ENCODE data around the gene HEG1. TPM values are rescaled to one million over a fixed set of nuclear protein-coding genes. Genes with fewer than 3 reads are reported as not detected.
A peak's percentile ranks its signal among the peaks of the same experiment; 100 is the strongest.

Gene HEG1
- total RNA-seq (2016; rRNA removed; fragmentation: Illumina TruSeq; extraction: Trizol) (9.7 and 10.7 TPM in 2 replicates), polyA plus RNA-seq (2011; rRNA removed) (11.6 and 18.2 TPM in 2 replicates), polyA minus RNA-seq (2011; rRNA and poly(A)+ RNA removed; ENCODE audit: low replicate concordance) (51.4 and 72.4 TPM in 2 replicates), Bru-seq, nascent RNA (percentile 85 among the genes with signal in this experiment), BruChase-seq, experiment 1, labeled RNA remaining after a 6-hour chase (percentile 86 among the genes with signal in this experiment), BruChase-seq, experiment 2, labeled RNA remaining after a 2-hour chase (percentile 80 among the genes with signal in this experiment)
- total RNA-seq (2016; cell fraction: cytosol; rRNA removed; fragmentation: Illumina TruSeq; extraction: Trizol; ENCODE audit: low read depth): 1.1 TPM in 2 replicates
- 6.8 and 9.0 TPM in 2 replicates for total RNA-seq (2016; cell fraction: insoluble cytoplasmic fraction; rRNA removed; fragmentation: Illumina TruSeq; extraction: Trizol)
- total RNA-seq (2016; cell fraction: membrane; rRNA removed; fragmentation: Illumina TruSeq; extraction: Trizol): 3.2 and 3.3 TPM in 2 replicates
- total RNA-seq (2016; cell fraction: nucleus; rRNA removed; fragmentation: Illumina TruSeq; extraction: Trizol): 17.3 and 19.4 TPM in 2 replicates
- 8.6 and 8.8 TPM in 2 replicates for polyA plus RNA-seq (2011; cell fraction: cytosol; rRNA removed)
- polyA plus RNA-seq (2011; cell fraction: nucleus; rRNA removed): 17.9 and 23.5 TPM in 2 replicates
- polyA plus RNA-seq (2012): 12.1 and 14.0 TPM in 2 replicates
- polyA plus RNA-seq (2016; cell fraction: cytosol; fragmentation: Illumina TruSeq; extraction: Trizol; ENCODE audit: low read depth): 0.46 and 0.52 TPM in 2 replicates
- 5.4 and 5.8 TPM in 2 replicates for polyA plus RNA-seq (2016; cell fraction: insoluble cytoplasmic fraction; fragmentation: Illumina TruSeq; extraction: Trizol; ENCODE audit: low read depth)
- 0.69 and 0.92 TPM in 2 replicates for polyA plus RNA-seq (2016; cell fraction: membrane; fragmentation: Illumina TruSeq; extraction: Trizol; ENCODE audit: low read depth)
- 14.9 and 16.7 TPM in 2 replicates for polyA plus RNA-seq (2016; cell fraction: nucleus; fragmentation: Illumina TruSeq; extraction: Trizol; ENCODE audit: insufficient read depth, low read depth)
- polyA minus RNA-seq (2011; cell fraction: cytosol; rRNA and poly(A)+ RNA removed): 23.5 and 27.8 TPM in 2 replicates
- 17.8 and 25.8 TPM in 2 replicates for polyA minus RNA-seq (2011; cell fraction: nucleus; rRNA and poly(A)+ RNA removed)
- long read RNA-seq, experiment 1, partial matches to known transcripts: 1 of 6 reads
- long read RNA-seq, experiment 1, other reads (novel, unspliced or antisense): 5 of 6 reads
- long read RNA-seq, experiment 2, partial matches to known transcripts: 3 of 31 reads
- long read RNA-seq, experiment 2, other reads (novel, unspliced or antisense): 28 of 31 reads

GRCh38 chr3:125055913-125056745, at the start of gene HEG1:
TSS of gene HEG1 (minus strand) at chr3:125055997. CDS start at chr3:125055890, 107 bp downstream.
- CTCF ChIA-PET (ENCODE audit: low intra/inter-chr PET ratio, low total read pairs): no interaction called here
- H3K9me3 ChIP-seq (ENCODE audit: low read length): no peaks in the 10 kb centered on the region
- peak within 1 kb of the TSS; percentile 79 to 92 (median 82) for H3K4me3 ChIP-seq (replicated peaks in 1 of 3; ENCODE audit: insufficient read depth in 1 of 3, low read depth in 2 of 3, low read length in 3 of 3)
- WGBS (ENCODE audit: low lambda C conversion rate): under 1% methylated on average over 22 of the region's 67 CpGs
- POLR2A ChIA-PET: interaction anchor here (0.6 to 1.2 kb wide), 2 partner anchors 52 to 141 kb away, joined by 3 read pairs; no protein-coding TSS in a partner anchor
- DNase-seq (ENCODE audit: low spot score) (peak; percentile 55), ATAC-seq (peak; percentile 74), FAIRE-seq (no peak)
- H3K27ac ChIP-seq (ENCODE audit: extremely low read length, insufficient read depth, low read length): peak within 1 kb of the TSS; percentile 69
- peaks cover 18% of the 10 kb centered on the region for H4K20me1 ChIP-seq (ENCODE audit: insufficient read depth, low read length)
- H3K79me2 ChIP-seq (ENCODE audit: insufficient read depth, low read length): peaks cover 26% of the 10 kb centered on the region
- intact Hi-C loops (cut with micrococcal nuclease; ENCODE audit: unreplicated experiment) (loop anchor here (10.0 kb wide), 1 partner anchor 99 kb away; no protein-coding TSS in a partner anchor), in situ Hi-C loops (cut with HindIII; ENCODE audit: extremely low pct_ligation_motif_present, low pct_unique_long_range_greater_than_20kb) (no loop called here)
- TSS peak; percentile 81 for BruUV-seq (replicated peaks)
- H3K9ac ChIP-seq (ENCODE audit: insufficient read depth, low read depth, low read length): peak within 1 kb of the TSS; percentile 86
- peaks cover 0 to 30% of the 10 kb centered on the region in 2 experiments; a peak in 4 of 5 replicates for H3K27me3 ChIP-seq (ENCODE audit: control insufficient read depth in 1 of 2, insufficient read depth in 2 of 2, low read length in 2 of 2)
- H2AFZ ChIP-seq (ENCODE audit: low read length): peak within 1 kb of the TSS; percentile 28
- peak within 1 kb of the TSS; percentile 95 for H3K4me2 ChIP-seq (ENCODE audit: low read depth, low read length)
- peaks cover 69% of the 10 kb centered on the region for H3K4me1 ChIP-seq (ENCODE audit: insufficient read depth, low read length)
- H3K36me3 ChIP-seq (replicated peaks in 1 of 2; ENCODE audit: control insufficient read depth in 1 of 2, insufficient read depth in 2 of 2, low read length in 2 of 2): peaks cover 0 to 14% of the 10 kb centered on the region in 2 experiments; a peak in 3 of 5 replicates
- peak in 1 of 2 experiments; percentile 61; a peak in 2 of 4 replicates for TF ChIP-seq POLR2A (IDR thresholded peaks at IDR 0.05; ENCODE audit: insufficient read depth in 1 of 2, low read depth in 2 of 2, low read length in 2 of 2)
- no peak for TF ChIP-seq SPEN (CRISPR knock-in tag; IDR thresholded peaks at IDR 0.05; ENCODE audit: low read depth)
- peak; percentile 57; the same call in 1 of the 2 replicates for TF ChIP-seq ATF3 (CRISPR knock-in tag; IDR thresholded peaks at IDR 0.05)
- no peak for TF ChIP-seq ZFYVE20 (CRISPR knock-in tag; IDR thresholded peaks at IDR 0.05; ENCODE audit: borderline replicate concordance, low read depth)
- no peak for TF ChIP-seq CCDC6 (CRISPR knock-in tag; IDR thresholded peaks at IDR 0.05)
- TF ChIP-seq HNRNPK (IDR thresholded peaks at IDR 0.05; ENCODE audit: low read depth, low read length, poor library complexity, severe bottlenecking): peak; percentile 36
- TF ChIP-seq CHD2 (IDR thresholded peaks at IDR 0.05; ENCODE audit: low read depth, low read length): peak; percentile 80
- TF ChIP-seq ETS1 (CRISPR knock-in tag; IDR thresholded peaks at IDR 0.05): no peak
- TF ChIP-seq ZMAT3 (CRISPR knock-in tag; conservative IDR thresholded peaks at IDR 0.05): no peak
- TF ChIP-seq SAP130 (CRISPR knock-in tag; IDR thresholded peaks at IDR 0.05; ENCODE audit: low read depth): peak; percentile 36
- TF ChIP-seq PHB2 (IDR thresholded peaks at IDR 0.05; ENCODE audit: partially characterized antibody): no peak
- TF ChIP-seq PATZ1 (CRISPR knock-in tag; IDR thresholded peaks at IDR 0.05): peak; percentile 36; the same call in 1 of the 2 replicates
- peak; percentile 20 for TF ChIP-seq YY1 (IDR thresholded peaks at IDR 0.05; ENCODE audit: insufficient read depth, insufficient replicate concordance, low read depth, low read length)
- TF ChIP-seq RBFOX2 (IDR thresholded peaks at IDR 0.05; ENCODE audit: low read depth, low read length): peak; percentile 52

Data from HepG2 (cell line).